Caco-2 (cell line): ENCODE results near the gene CAPN11. TPM values are rescaled to one million over a fixed set of nuclear protein-coding genes. Genes with fewer than 3 reads are reported as not detected.

Experiments used
- BruUV-seq: library from RNA; stranded (reverse); fragments of 400-500 nt; replicated peaks from 2 replicates; lab custom pipeline; 2021; lab: Mats Ljungman, UMichigan
- CTCF ChIA-PET: fragments of 300-600 bp; sonication (Branson Sonifier 250); formaldehyde crosslinking; loops from one replicate; lab custom pipeline; 2022; ENCODE audit warnings: antibody characterized with exemption; lab: Charles Lee
- POLR2A ChIA-PET: fragments of 300-600 bp; sonication (Branson Sonifier 250); formaldehyde crosslinking; loops from one replicate; lab custom pipeline; 2022; ENCODE audit warnings: antibody characterized with exemption; lab: Charles Lee
- DNase-seq, 2 experiments: peaks; one replicate each; pipeline versions ENCODE4 v3.0.0 to v3.0.0-alpha.2; 2020 to 2022
- H3K27me3 ChIP-seq: replicated peaks from 2 replicates; pipeline ENCODE4 v1.6.0; 2011; ENCODE audit warnings: low read length; ENCODE audit not compliant: control insufficient read depth, insufficient read depth
- H3K36me3 ChIP-seq: 2 replicates; pipeline ENCODE4 v1.5.1; 2011; ENCODE audit warnings: low read length; ENCODE audit not compliant: control insufficient read depth, insufficient read depth
- H3K4me1 ChIP-seq: fragments of 250-450 bp; sonication (Bioruptor Pico); 2 replicates; pipeline ENCODE4 v1.5.1; 2020; ENCODE audit warnings: mild to moderate bottlenecking
- H3K4me3 ChIP-seq: 2 replicates; pipeline ENCODE4 v1.5.1; 2011; ENCODE audit warnings: low read depth, mild to moderate bottlenecking, control low read depth, low read length
- H3K9me3 ChIP-seq: fragments of 250-450 bp; sonication (Bioruptor Pico); 2 replicates; pipeline ENCODE4 v1.5.1; 2020; ENCODE audit warnings: mild to moderate bottlenecking, moderate library complexity
- H3K27ac Mint-ChIP-seq: one replicate; pipeline ENCODE4 v1.8.0; 2022; ENCODE audit warnings: mixed read lengths; ENCODE audit not compliant: unreplicated experiment
- H3K27me3 Mint-ChIP-seq: one replicate; pipeline ENCODE4 v1.8.0; 2022; ENCODE audit warnings: mixed read lengths; ENCODE audit not compliant: insufficient read depth, unreplicated experiment
- H3K36me3 Mint-ChIP-seq: one replicate; pipeline ENCODE4 v1.8.0; 2022; ENCODE audit warnings: mild to moderate bottlenecking, mixed read lengths; ENCODE audit not compliant: insufficient read depth, unreplicated experiment
- H3K4me1 Mint-ChIP-seq: one replicate; pipeline ENCODE4 v1.8.0; 2022; ENCODE audit warnings: low read depth, mixed read lengths; ENCODE audit not compliant: unreplicated experiment
- H3K4me3 Mint-ChIP-seq: one replicate; pipeline ENCODE4 v1.8.0; 2022; ENCODE audit warnings: mild to moderate bottlenecking, moderate library complexity, mixed read lengths; ENCODE audit not compliant: unreplicated experiment
- H3K9me3 Mint-ChIP-seq: one replicate; pipeline ENCODE4 v1.8.0; 2022; ENCODE audit warnings: mixed read lengths; ENCODE audit not compliant: unreplicated experiment
- CTCF ChIP-seq, 2 experiments: fragments of 200-600 bp in 1 of 2; IDR thresholded peaks; 1 replicate in 1 of 2; 2 replicates in 1 of 2; pipeline versions ENCODE4 v1.5.1 to v1.8.0; 2011 to 2022; ENCODE audit warnings: antibody characterized with exemption in 1 of 2, control low read depth in 1 of 2, inconsistent platforms in 1 of 2, low read depth in 1 of 2, low read length in 1 of 2, mild to moderate bottlenecking in 1 of 2, moderate library complexity in 1 of 2; ENCODE audit not compliant: insufficient read depth in 1 of 2, severe bottlenecking in 1 of 2, unreplicated experiment in 1 of 2
- intact Hi-C: fragments of 100-400 bp; cut with micrococcal nuclease; formaldehyde crosslinking; loops from one replicate; pipeline ENCODE4 v1.10.0; 2022; ENCODE audit not compliant: unreplicated experiment
- total RNA-seq: library from RNA; stranded (reverse); gene quantifications from 2 replicates; pipeline ENCODE4 v1.2.3, GENCODE V29; 2022

Gene CAPN11
- total RNA-seq, 1 experiment from 2014 or later, result not detected

GRCh38 chr6:44214307-44214706 lies 55.7 kb downstream of the CAPN11 start:
- Mint-ChIP-seq H3K4me1 (peaks cover 9% of the 10 kb centered on the region), H3K4me3 (no peak overlapping the region), H3K36me3 (peaks cover 1% of the 10 kb centered on the region), H3K27ac (no peak overlapping the region), H3K27me3 (no peaks in the 10 kb centered on the region), H3K9me3 (no peaks in the 10 kb centered on the region)
- ChIA-PET CTCF (no interaction called here), POLR2A (no interaction called here)
- DNase-seq, result no peak
- Histone ChIP-seq H3K4me3 (no peak overlapping the region), H3K27me3 (no peaks in the 10 kb centered on the region), H3K9me3 (no peaks in the 10 kb centered on the region), H3K36me3 (no peaks in the 10 kb centered on the region), H3K4me1 (peaks cover 13% of the 10 kb centered on the region)
- no TSS peak for BruUV-seq
- intact Hi-C loops, result no loop called here
- no peak for TF ChIP-seq CTCF (IDR thresholded peaks at IDR 0.05; ENCODE audit: insufficient read depth in 1 of 2, low read depth in 1 of 2, low read length in 1 of 2, severe bottlenecking in 1 of 2, unreplicated experiment in 1 of 2)

GRCh38 chr6:44216677-44217331 lies 58.2 kb downstream of the CAPN11 start, which contains the start of gene MYMX:
Gene MYMX, plus strand, starts transcription at chr6:44216926. Its CDS starts 546 bp downstream, at chr6:44217472.
- no peak for TF ChIP-seq CTCF (IDR thresholded peaks at IDR 0.05; ENCODE audit: insufficient read depth in 1 of 2, low read depth in 1 of 2, low read length in 1 of 2, severe bottlenecking in 1 of 2, unreplicated experiment in 1 of 2)
- intact Hi-C loops, result no loop called here
- ChIA-PET POLR2A (no interaction called here), CTCF (interaction anchor here (0.7 to 1.3 kb wide), 2 partner anchors 27 to 120 kb away, joined by 7 to 9 read pairs; no protein-coding TSS in a partner anchor)
- H3K27me3 ChIP-seq, result no peaks in the 10 kb centered on the region
- peaks cover 6% of the 10 kb centered on the region for H3K36me3 Mint-ChIP-seq
- H3K9me3 ChIP-seq, result no peaks in the 10 kb centered on the region
- no peaks in the 10 kb centered on the region for H3K9me3 Mint-ChIP-seq
- no peak within 1 kb of the TSS for H3K4me3 Mint-ChIP-seq
- no peak within 1 kb of the TSS for H3K4me3 ChIP-seq
- no peak for DNase-seq
- peaks cover 17% of the 10 kb centered on the region for H3K4me1 ChIP-seq
- H3K36me3 ChIP-seq, result no peaks in the 10 kb centered on the region
- BruUV-seq, result no TSS peak
- H3K27me3 Mint-ChIP-seq, result no peaks in the 10 kb centered on the region
- no peak within 1 kb of the TSS for H3K27ac Mint-ChIP-seq
- peaks cover 9% of the 10 kb centered on the region for H3K4me1 Mint-ChIP-seq

GRCh38 chr6:44217332-44218143 lies 58.9 kb downstream of the CAPN11 start:
- peaks cover 10% of the 10 kb centered on the region for H3K4me1 Mint-ChIP-seq
- DNase-seq, result no peak
- CTCF ChIA-PET, result no interaction called here
- H3K36me3 Mint-ChIP-seq, result peaks cover 7% of the 10 kb centered on the region
- H3K27ac Mint-ChIP-seq, result no peak overlapping the region
- no peaks in the 10 kb centered on the region for H3K9me3 Mint-ChIP-seq
- H3K9me3 ChIP-seq, result no peaks in the 10 kb centered on the region
- no peaks in the 10 kb centered on the region for H3K27me3 ChIP-seq
- no peak overlapping the region for H3K4me3 Mint-ChIP-seq
- no peaks in the 10 kb centered on the region for H3K36me3 ChIP-seq
- BruUV-seq, result no TSS peak
- TF ChIP-seq CTCF (IDR thresholded peaks at IDR 0.05; ENCODE audit: insufficient read depth in 1 of 2, low read depth in 1 of 2, low read length in 1 of 2, severe bottlenecking in 1 of 2, unreplicated experiment in 1 of 2), result no peak
- no peak overlapping the region for H3K4me3 ChIP-seq
- intact Hi-C loops, result loop anchor here (1.0 kb wide), 1 partner anchor 13 kb away; no protein-coding TSS in a partner anchor
- peaks cover 17% of the 10 kb centered on the region for H3K4me1 ChIP-seq
- POLR2A ChIA-PET, result interaction anchor here (2.5 kb wide), 1 partner anchor 30 kb away, joined by 14 read pairs; the partner anchor contains the start of gene HSP90AB1
- no peaks in the 10 kb centered on the region for H3K27me3 Mint-ChIP-seq
